CD4-positive, alpha-beta T cell (primary cell): ENCODE data around the gene GTF2IRD1. TPM values are rescaled to one million over a fixed set of nuclear protein-coding genes. Genes with fewer than 3 reads are reported as not detected.
"Not testable (repeated sequence)": the region's sequence is repeated elsewhere in the genome, so short reads cannot be mapped to it uniquely, and the experiment has no call there.

ENCODE experiments used
- ATAC-seq: fragments of 200-7000 bp; cut with Tn5 transposase; one replicate; pipeline ENCODE4 v1.10.0; 2022; ENCODE audit warnings: mild to moderate bottlenecking; ENCODE audit not compliant: poor library complexity
- CTCF ChIA-PET: fragments of 350-600 bp; sonication (Branson Sonifier 250); formaldehyde crosslinking; loops from one replicate; lab custom pipeline; 2021; ENCODE audit warnings: antibody characterized with exemption, inconsistent platforms; lab: Charles Lee
- POLR2A ChIA-PET: fragments of 350-600 bp; sonication (Branson Sonifier 250); formaldehyde crosslinking; loops from one replicate; lab custom pipeline; 2021; ENCODE audit warnings: antibody characterized with exemption, inconsistent platforms; lab: Charles Lee
- DNase-seq, 14 experiments: peaks; one replicate each; pipeline ENCODE4 v3.0.0-alpha.2; 2013 to 2020; ENCODE audit warnings: mixed read lengths in 2 of 14
- H3K27ac ChIP-seq, 2 donors: one replicate each; pipeline versions ENCODE4 v1.5.1 to v1.7.0; 2013; ENCODE audit warnings: low read length in 2 of 2, low read depth in 1 of 2, mild to moderate bottlenecking in 1 of 2
- H3K27me3 ChIP-seq, 2 experiments: 1 replicate in 1 of 2; 2 replicates in 1 of 2; pipeline versions ENCODE4 v1.6.1 to v1.7.0; 2013; ENCODE audit warnings: low read length in 2 of 2, control low read depth in 1 of 2, mild to moderate bottlenecking in 1 of 2, moderate library complexity in 1 of 2; ENCODE audit not compliant: insufficient read depth in 2 of 2, control insufficient read depth in 1 of 2
- H3K36me3 ChIP-seq: one replicate; pipeline ENCODE4 v1.6.1; 2013; ENCODE audit warnings: low read length, control low read depth; ENCODE audit not compliant: insufficient read depth
- H3K4me1 ChIP-seq: one replicate; pipeline ENCODE4 v1.6.1; 2013; ENCODE audit warnings: low read length, control low read depth; ENCODE audit not compliant: insufficient read depth
- H3K4me3 ChIP-seq: one replicate; pipeline ENCODE4 v1.5.1; 2013; ENCODE audit warnings: mild to moderate bottlenecking, low read length, moderate library complexity
- H3K9me3 ChIP-seq, 2 experiments: 1 replicate in 1 of 2; 2 replicates in 1 of 2; pipeline versions ENCODE4 v1.6.1 to v1.7.0; 2013; ENCODE audit warnings: low read length in 2 of 2, mild to moderate bottlenecking in 2 of 2, control low read depth in 1 of 2, moderate library complexity in 1 of 2; ENCODE audit not compliant: control insufficient read depth in 1 of 2, insufficient read depth in 1 of 2
- H3K27ac Mint-ChIP-seq: one replicate; pipeline ENCODE4 v1.8.0; 2020; ENCODE audit warnings: mixed read lengths
- H3K27me3 Mint-ChIP-seq: one replicate; pipeline ENCODE4 v1.8.0; 2021; ENCODE audit warnings: mixed read lengths
- H3K36me3 Mint-ChIP-seq: one replicate; pipeline ENCODE4 v1.8.0; 2021; ENCODE audit warnings: low read depth, mixed read lengths
- H3K4me1 Mint-ChIP-seq: one replicate; pipeline ENCODE4 v1.8.0; 2021; ENCODE audit warnings: low read depth, mixed read lengths
- H3K4me3 Mint-ChIP-seq: one replicate; pipeline ENCODE4 v1.8.0; 2020; ENCODE audit warnings: mild to moderate bottlenecking, mixed read lengths
- H3K9me3 Mint-ChIP-seq: one replicate; pipeline ENCODE4 v1.8.0; 2020; ENCODE audit warnings: mixed read lengths
- intact Hi-C, 2 experiments: fragments of 100-400 bp; cut with DNase I in 1 of 2; cut with micrococcal nuclease in 1 of 2; formaldehyde crosslinking; loops; one replicate each; pipeline versions ENCODE4 v1.15.1 to v1.9.0; 2023 to 2025; cut with DNase I, micrococcal nuclease
- total RNA-seq, 174 experiments: library from RNA in 2 of 174; stranded (reverse) in 2 of 174; gene quantifications; one replicate each; pipeline ENCODE4 v1.2.3 and lab custom pipeline; 2021 to 2026

The GTF2IRD1 gene
- total RNA-seq, 2 experiments from 2014 or later, result 0.74 to 1.2 TPM

GRCh38 chr7:74651133-74651504 is 197.4 kb downstream of the GTF2IRD1 start:
- CTCF ChIA-PET, H3K36me3 ChIP-seq, POLR2A ChIA-PET, H3K9me3 ChIP-seq, ATAC-seq, H3K27me3 ChIP-seq, H3K4me3 ChIP-seq, H3K36me3 Mint-ChIP-seq, H3K9me3 Mint-ChIP-seq, H3K27ac ChIP-seq, DNase-seq, H3K27me3 Mint-ChIP-seq: not testable (repeated sequence)
- intact Hi-C loops, result loop anchor here in 1 of 2 experiments (10.0 kb wide), 1 partner anchor 476 kb away; the partner anchor contains the start of gene EIF4H
- H3K4me3 Mint-ChIP-seq, result peak overlapping the region; percentile 90
- peaks cover 20% of the 10 kb centered on the region for H3K4me1 ChIP-seq
- H3K27ac Mint-ChIP-seq, result peak overlapping the region; percentile 90
- peaks cover 34% of the 10 kb centered on the region for H3K4me1 Mint-ChIP-seq

Other genes starting within 250 kb of the GTF2IRD1 start
- gene LAT2, start 243.9 kb upstream of the GTF2IRD1 start, total RNA-seq, result 1 to 10 TPM; 1.7 to 2.4 TPM
- gene RFC2, start 199.5 kb upstream of the GTF2IRD1 start, total RNA-seq, result 1 to 10 TPM; 8.5 to 9.6 TPM
- gene CLIP2, start 164.5 kb upstream of the GTF2IRD1 start, total RNA-seq, result 1 to 10 TPM; 2.4 to 2.7 TPM
- gene GTF2I, start 203.8 kb downstream of the GTF2IRD1 start, total RNA-seq, result 100 to 1,000 TPM; 105 to 109 TPM